Panc1 (cell line): ENCODE results near the gene PDE8B. TPM values are rescaled to one million over a fixed set of nuclear protein-coding genes. Genes with fewer than 3 reads are reported as not detected.

Source experiments
- ATAC-seq: fragments of 200-7000 bp; cut with Tn5 transposase; 2 replicates; pipeline ENCODE4 v1.9.1; 2020; ENCODE audit warnings: mild to moderate bottlenecking, moderate library complexity
- BruUV-seq: library from RNA; stranded (reverse); fragments of 400-500 nt; replicated peaks from 2 replicates; lab custom pipeline; 2021; lab: Mats Ljungman, UMichigan
- CTCF ChIA-PET: fragments of 300-600 bp; sonication (Branson Sonifier 250); formaldehyde crosslinking; loops from one replicate; lab custom pipeline; 2022; ENCODE audit warnings: antibody characterized with exemption; lab: Charles Lee
- POLR2A ChIA-PET: fragments of 300-600 bp; sonication (Branson Sonifier 250); formaldehyde crosslinking; loops from one replicate; lab custom pipeline; 2022; ENCODE audit warnings: antibody characterized with exemption; lab: Charles Lee
- DNase-seq: peaks from one replicate; pipeline ENCODE4 v3.0.0-alpha.2; 2010; ENCODE audit warnings: low read depth, low spot score
- H3K27ac ChIP-seq: 2 replicates; pipeline ENCODE4 v1.5.1; 2011; ENCODE audit warnings: mild to moderate bottlenecking, low read length, inconsistent platforms
- H3K27me3 ChIP-seq: fragments of 200-500 bp; sonication (Bioruptor generic); 2 replicates; pipeline ENCODE4 v1.6.0; 2014; ENCODE audit warnings: low read length, inconsistent platforms; ENCODE audit not compliant: control insufficient read depth, insufficient read depth
- H3K36me3 ChIP-seq: fragments of 200-500 bp; sonication (Bioruptor generic); 2 replicates; pipeline ENCODE4 v1.5.1; 2014; ENCODE audit warnings: inconsistent platforms, mild to moderate bottlenecking, low read length, moderate library complexity; ENCODE audit not compliant: control insufficient read depth, insufficient read depth
- H3K4me1 ChIP-seq: 2 replicates; pipeline ENCODE4 v1.5.1; 2011; ENCODE audit warnings: inconsistent platforms, mild to moderate bottlenecking, low read length, moderate library complexity; ENCODE audit not compliant: control insufficient read depth, insufficient read depth
- H3K4me3 ChIP-seq, 2 experiments: 2 replicates each; pipeline ENCODE4 v1.5.1; 2011 to 2012; ENCODE audit warnings: low read depth in 2 of 2, low read length in 2 of 2, mild to moderate bottlenecking in 2 of 2, inconsistent platforms in 1 of 2, moderate library complexity in 1 of 2
- H3K9me3 ChIP-seq: fragments of 200-500 bp; sonication (Bioruptor generic); 2 replicates; pipeline ENCODE4 v1.5.1; 2014; ENCODE audit warnings: low read depth, mild to moderate bottlenecking, inconsistent platforms, low read length, moderate library complexity; ENCODE audit not compliant: control insufficient read depth, insufficient read depth
- POLR2AphosphoS5 ChIP-seq: IDR thresholded peaks from 2 replicates; pipeline ENCODE4 v1.6.1; 2012; ENCODE audit warnings: mild to moderate bottlenecking, low read depth, low read length, moderate library complexity
- SIN3A ChIP-seq: IDR thresholded peaks from 2 replicates; pipeline ENCODE4 v1.6.1; 2012; ENCODE audit warnings: low read depth, mild to moderate bottlenecking, low read length, moderate library complexity, borderline replicate concordance; ENCODE audit not compliant: insufficient read depth
- TCF7L2 ChIP-seq: IDR thresholded peaks from 2 replicates; pipeline ENCODE4 v1.6.1; 2011; ENCODE audit warnings: mild to moderate bottlenecking, low read depth, low read length, inconsistent platforms
- in situ Hi-C: cut with HindIII; loops from 2 replicates; pipeline ENCODE4 v1.10.0; 2016; ENCODE audit warnings: low sequenced_read_pairs, low pct_unique_long_range_greater_than_20kb
- intact Hi-C: fragments of 100-400 bp; cut with micrococcal nuclease; formaldehyde crosslinking; loops from one replicate; pipeline ENCODE4 v1.10.0; 2022; ENCODE audit not compliant: unreplicated experiment
- total RNA-seq: library from RNA; stranded (reverse); gene quantifications from one replicate; pipeline ENCODE4 v1.2.1, GENCODE V29; 2021; ENCODE audit not compliant: unreplicated experiment
- TF ChIP-seq, protein P1 (sequence below), 2 experiments: IDR thresholded peaks; 2 replicates each; pipeline ENCODE4 v1.6.1; 2011 to 2012; ENCODE audit warnings: low read depth in 2 of 2, control low read depth in 1 of 2, low read length in 1 of 2, mild to moderate bottlenecking in 1 of 2, moderate library complexity in 1 of 2; ENCODE audit not compliant: insufficient read depth in 1 of 2
- TF ChIP-seq, protein P2 (sequence below): fragments of 450-650 bp; IDR thresholded peaks from 2 replicates; pipeline ENCODE4 v1.5.1; 2017; ENCODE audit warnings: mild to moderate bottlenecking

Gene PDE8B
- total RNA-seq, 1 experiment from 2014 or later = 0.62 TPM

DNA sequence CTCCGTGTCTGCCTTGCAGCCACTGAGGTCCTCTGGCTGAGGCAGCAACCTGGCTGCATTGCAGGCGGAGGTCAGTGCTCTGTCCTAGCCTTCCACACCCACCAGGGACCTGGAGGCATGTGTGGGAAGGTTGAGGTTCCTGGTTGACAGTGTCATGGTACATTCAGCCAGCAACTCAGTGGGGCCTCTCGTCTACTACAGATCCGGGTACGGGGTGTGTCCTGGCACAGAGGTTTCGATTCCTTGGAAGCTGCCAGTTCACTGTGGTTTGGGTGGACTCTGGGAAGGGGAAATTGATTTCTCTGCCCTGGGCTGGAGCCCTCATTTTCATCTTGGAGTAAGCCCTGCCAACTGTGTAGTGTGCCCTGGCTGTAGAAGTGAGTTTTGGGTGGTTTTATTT is 45.1 kb downstream of the PDE8B start:
- DNase-seq (no peak), ATAC-seq (no peak)
- no TSS peak for BruUV-seq
- CTCF ChIA-PET = no interaction called here
- Histone ChIP-seq H3K4me1 (no peaks in the 10 kb centered on the region), H3K27me3 (peaks cover 34% of the 10 kb centered on the region), H3K27ac (no peak overlapping the region), H3K9me3 (no peaks in the 10 kb centered on the region), H3K36me3 (no peaks in the 10 kb centered on the region), H3K4me3 (no peak overlapping the region)
- POLR2A ChIA-PET = no interaction called here
- TF ChIP-seq, protein P1, sequence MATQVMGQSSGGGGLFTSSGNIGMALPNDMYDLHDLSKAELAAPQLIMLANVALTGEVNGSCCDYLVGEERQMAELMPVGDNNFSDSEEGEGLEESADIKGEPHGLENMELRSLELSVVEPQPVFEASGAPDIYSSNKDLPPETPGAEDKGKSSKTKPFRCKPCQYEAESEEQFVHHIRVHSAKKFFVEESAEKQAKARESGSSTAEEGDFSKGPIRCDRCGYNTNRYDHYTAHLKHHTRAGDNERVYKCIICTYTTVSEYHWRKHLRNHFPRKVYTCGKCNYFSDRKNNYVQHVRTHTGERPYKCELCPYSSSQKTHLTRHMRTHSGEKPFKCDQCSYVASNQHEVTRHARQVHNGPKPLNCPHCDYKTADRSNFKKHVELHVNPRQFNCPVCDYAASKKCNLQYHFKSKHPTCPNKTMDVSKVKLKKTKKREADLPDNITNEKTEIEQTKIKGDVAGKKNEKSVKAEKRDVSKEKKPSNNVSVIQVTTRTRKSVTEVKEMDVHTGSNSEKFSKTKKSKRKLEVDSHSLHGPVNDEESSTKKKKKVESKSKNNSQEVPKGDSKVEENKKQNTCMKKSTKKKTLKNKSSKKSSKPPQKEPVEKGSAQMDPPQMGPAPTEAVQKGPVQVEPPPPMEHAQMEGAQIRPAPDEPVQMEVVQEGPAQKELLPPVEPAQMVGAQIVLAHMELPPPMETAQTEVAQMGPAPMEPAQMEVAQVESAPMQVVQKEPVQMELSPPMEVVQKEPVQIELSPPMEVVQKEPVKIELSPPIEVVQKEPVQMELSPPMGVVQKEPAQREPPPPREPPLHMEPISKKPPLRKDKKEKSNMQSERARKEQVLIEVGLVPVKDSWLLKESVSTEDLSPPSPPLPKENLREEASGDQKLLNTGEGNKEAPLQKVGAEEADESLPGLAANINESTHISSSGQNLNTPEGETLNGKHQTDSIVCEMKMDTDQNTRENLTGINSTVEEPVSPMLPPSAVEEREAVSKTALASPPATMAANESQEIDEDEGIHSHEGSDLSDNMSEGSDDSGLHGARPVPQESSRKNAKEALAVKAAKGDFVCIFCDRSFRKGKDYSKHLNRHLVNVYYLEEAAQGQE (IDR thresholded peaks at IDR 0.05; ENCODE audit: insufficient read depth in 1 of 2, low read depth in 2 of 2, low read length in 1 of 2) = no peak
- TF ChIP-seq SIN3A = no peak
- no peak for TF ChIP-seq TCF7L2
- TF ChIP-seq, protein P2, sequence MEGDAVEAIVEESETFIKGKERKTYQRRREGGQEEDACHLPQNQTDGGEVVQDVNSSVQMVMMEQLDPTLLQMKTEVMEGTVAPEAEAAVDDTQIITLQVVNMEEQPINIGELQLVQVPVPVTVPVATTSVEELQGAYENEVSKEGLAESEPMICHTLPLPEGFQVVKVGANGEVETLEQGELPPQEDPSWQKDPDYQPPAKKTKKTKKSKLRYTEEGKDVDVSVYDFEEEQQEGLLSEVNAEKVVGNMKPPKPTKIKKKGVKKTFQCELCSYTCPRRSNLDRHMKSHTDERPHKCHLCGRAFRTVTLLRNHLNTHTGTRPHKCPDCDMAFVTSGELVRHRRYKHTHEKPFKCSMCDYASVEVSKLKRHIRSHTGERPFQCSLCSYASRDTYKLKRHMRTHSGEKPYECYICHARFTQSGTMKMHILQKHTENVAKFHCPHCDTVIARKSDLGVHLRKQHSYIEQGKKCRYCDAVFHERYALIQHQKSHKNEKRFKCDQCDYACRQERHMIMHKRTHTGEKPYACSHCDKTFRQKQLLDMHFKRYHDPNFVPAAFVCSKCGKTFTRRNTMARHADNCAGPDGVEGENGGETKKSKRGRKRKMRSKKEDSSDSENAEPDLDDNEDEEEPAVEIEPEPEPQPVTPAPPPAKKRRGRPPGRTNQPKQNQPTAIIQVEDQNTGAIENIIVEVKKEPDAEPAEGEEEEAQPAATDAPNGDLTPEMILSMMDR = no peak
- no peak for TF ChIP-seq POLR2AphosphoS5
- in situ Hi-C loops = no loop called here
- intact Hi-C loops = no loop called here

DNA sequence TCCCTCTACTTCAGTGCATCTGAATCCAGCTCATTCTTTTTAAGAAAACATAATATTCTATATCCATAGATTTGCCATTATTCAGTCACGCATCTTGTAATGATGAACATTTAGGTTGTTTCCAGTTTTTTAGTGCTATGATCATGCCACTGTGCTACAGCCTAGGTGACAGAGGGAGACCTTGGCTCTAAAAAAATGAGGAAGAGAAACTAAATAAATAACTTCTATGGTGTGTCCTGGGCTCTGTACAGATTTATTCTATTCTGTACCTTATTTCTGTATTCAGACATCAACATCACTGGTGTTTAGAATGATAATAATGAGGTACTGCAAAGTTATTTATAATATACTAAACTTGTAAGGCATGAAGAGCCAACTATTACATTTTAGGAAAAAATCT is 45.9 kb downstream of the PDE8B start:
- ATAC-seq = no peak
- CTCF ChIA-PET = no interaction called here
- in situ Hi-C loops = no loop called here

More for the DNA sequence above, 45.9 kb downstream of the PDE8B start:
- no peak for TF ChIP-seq SIN3A
- no peak for TF ChIP-seq TCF7L2
- no peak for TF ChIP-seq POLR2AphosphoS5
- TF ChIP-seq, protein P1 (IDR thresholded peaks at IDR 0.05; ENCODE audit: insufficient read depth in 1 of 2, low read depth in 2 of 2, low read length in 1 of 2) = no peak
- TF ChIP-seq, protein P2 = no peak
- BruUV-seq = no TSS peak
- intact Hi-C loops = no loop called here
- H3K4me1 ChIP-seq = no peaks in the 10 kb centered on the region
- DNase-seq = no peak
- peaks cover 30% of the 10 kb centered on the region for H3K27me3 ChIP-seq
- no peaks in the 10 kb centered on the region for H3K36me3 ChIP-seq
- POLR2A ChIA-PET = no interaction called here
- H3K4me3 ChIP-seq = no peak overlapping the region
- H3K9me3 ChIP-seq = no peaks in the 10 kb centered on the region
- H3K27ac ChIP-seq = no peak overlapping the region
